HG03457 (cell line): Measurements from ENCODE around the gene PDGFB.
"Not testable (repeated sequence)": the region's sequence is repeated elsewhere in the genome, so short reads cannot be mapped to it uniquely, and the experiment has no call there.

Experiments used
- ATAC-seq: cut with Tn5 transposase; IDR thresholded peaks from one replicate; pipeline ENCODE4 v1.9.1; 2021; ENCODE audit warnings: moderate number of reproducible peaks; ENCODE audit not compliant: unreplicated experiment

Gene PDGFB

DNA sequence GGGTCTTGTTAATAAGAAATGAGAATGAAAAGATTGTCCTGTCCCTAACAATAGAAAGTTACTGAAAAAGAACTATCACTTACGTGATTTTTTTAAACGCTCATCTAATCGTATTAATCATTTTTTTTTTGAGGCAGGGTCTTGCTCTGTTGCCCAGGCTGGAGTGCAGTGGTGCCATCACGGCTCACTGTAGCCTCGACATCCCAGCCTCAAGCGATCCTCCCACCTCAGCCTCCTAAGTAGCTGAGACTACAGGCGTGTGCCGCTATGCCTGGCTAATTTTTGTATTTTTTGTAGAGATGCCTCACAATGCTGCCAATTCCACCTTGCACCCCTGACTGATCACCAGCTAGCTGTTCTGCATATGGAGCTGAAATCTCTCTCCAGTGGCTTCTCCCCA lies 15.7 kb downstream of the PDGFB start:
- ATAC-seq: no peak

DNA sequence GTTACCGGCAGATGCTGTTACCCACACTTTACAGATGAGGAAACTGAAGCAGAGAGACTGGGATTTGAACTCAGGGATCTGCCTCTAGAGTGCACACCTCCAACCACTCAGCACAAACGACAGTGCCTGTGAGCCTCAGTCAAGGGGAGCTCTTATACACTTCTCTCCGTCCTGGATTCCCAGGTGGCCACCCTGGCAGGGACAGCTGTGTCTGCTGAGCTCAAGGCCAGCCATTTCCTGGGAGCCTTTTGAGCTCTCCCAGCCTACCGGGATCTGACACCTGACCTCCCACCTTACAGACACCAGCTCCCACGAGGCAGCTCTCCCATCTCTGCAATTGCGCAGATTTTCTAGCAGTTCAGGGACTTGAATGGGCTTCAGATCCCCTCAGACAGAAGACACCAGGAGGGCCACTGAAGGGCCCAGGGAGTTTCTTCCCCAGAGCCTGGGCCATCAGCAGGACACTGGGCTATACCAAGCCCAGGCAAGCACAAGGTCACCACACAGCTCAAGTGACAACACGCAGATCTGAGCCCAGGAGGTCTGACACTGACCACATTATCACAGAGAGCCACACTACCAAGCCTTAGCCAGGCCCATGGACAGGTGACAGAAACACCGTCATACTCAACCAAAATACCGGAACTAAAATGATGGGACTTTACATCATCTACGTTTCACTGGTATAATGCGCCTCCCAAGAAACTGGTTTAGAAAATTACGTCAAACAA lies 17.1 kb downstream of the PDGFB start:
- no peak for ATAC-seq

DNA sequence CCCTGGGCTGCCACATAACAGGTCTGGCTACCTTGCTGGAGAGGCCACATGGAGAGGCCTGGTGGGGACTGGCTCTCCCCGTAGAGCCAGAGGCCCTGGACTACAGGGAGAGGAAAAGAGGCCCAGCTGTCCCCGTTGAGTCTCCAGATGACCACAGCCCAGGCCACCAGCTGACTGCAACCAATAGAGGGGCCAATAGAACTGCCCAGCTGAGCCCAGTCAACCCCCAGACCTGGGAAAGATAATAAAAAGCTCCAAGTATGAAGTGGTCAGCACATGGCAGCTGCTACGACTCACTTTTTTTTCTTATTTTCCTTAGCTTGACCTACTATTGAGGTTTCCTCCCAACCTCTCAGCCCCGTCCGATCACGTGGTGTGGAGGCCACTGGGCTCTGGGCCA lies 18.4 kb downstream of the PDGFB start:
- ATAC-seq: no peak

DNA sequence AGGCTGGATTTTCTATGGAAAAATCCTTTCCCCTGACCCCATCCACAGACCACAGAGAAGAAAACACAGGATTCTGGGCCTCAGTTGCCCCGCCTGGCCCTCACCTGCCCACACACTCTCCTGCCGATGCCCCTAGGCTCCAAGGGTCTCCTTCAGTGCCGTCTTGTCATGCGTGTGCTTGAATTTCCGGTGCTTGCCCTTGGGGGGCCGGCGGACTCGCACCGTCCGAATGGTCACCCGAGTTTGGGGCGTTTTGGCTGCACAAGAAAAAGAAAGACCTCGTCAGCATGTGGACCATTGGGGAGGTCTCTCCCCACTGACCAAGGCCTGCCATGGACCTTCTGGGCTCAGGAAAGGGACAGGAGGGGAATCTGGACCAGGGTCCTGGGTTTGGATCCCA lies 19.2 kb downstream of the PDGFB start:
- ATAC-seq: no peak

DNA sequence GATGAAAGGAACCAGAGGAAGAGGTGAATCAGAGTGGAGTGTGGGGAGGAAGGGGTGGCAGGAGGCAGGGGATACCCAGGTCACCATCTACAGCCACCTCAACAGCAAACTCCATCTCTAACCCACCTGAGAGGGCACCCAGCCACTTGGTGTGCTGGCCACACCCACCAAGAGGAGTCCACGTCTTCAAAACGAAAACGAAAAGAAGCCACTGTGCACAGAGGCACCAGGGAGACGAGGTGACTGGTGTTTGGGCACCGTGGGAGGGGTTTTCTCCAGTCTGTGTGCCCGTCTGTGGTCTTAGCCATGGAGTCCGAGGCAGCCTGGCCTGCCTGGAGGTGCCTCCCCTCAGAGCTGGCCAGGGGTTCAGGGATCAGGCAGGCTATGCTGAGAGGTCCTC lies 20.2 kb downstream of the PDGFB start:
- ATAC-seq: no peak

DNA sequence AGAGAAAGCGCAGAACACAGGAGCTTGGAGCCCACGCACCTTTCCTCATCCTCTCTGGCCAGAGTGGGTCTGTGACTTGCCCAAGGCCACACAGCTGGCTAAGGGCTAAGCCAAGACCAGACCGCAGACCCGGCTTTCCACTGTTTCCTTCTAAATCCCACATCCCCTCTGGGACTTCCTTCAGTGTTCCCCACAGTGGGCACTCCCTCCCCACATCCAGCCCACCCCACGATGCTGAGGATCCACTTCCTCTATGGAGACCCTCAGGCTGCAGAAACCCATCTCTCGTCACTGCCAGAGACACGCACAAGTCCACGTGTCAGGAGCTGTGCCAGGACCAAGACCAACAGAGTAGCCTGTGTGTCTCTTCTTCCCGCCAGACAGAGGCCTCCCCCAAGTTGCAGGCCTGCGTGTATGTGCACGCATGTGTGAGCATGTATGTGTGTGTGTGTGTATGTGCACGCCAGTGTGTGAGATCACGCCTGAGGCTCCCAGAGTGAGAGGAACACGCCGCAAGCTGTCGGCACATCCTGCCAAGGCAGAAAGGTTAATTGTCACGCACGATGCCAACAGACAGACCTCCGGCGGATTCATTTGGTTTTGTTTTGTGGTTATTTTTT lies 21.6 kb downstream of the PDGFB start:
- no peak for ATAC-seq

DNA sequence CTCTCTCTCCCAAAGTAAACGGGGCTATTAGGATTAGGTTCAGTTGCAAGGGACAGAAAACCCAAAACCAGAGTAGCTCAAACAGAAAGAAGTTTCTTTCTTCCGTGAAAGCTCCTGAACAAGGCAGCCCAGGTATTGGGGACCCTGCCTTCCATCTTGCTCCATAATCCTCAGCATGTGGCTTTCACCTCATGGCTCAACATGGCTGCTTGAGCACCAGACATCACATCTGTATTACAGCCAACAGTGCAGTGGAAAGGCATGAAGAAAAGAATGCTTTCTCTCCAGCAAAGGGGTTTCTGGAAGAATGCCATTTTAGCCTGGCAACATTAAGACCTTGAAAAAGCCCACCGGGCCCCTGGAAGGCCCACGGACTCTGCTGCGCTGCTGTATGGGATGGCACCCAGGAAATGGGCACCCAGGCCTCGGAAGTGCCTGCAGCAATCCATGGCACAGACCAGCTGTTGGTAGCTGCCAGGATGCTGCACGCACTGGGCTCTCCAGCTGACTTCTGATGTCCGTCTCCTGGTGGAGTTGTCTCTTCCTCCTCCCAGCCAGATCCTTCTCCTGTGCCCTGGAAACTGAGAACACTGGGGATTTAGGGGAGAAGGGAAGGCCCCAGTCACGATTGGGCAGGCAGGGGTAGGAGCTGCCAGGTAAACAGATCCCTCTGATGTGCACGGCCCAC lies 22.6 kb downstream of the PDGFB start:
- ATAC-seq: no peak

DNA sequence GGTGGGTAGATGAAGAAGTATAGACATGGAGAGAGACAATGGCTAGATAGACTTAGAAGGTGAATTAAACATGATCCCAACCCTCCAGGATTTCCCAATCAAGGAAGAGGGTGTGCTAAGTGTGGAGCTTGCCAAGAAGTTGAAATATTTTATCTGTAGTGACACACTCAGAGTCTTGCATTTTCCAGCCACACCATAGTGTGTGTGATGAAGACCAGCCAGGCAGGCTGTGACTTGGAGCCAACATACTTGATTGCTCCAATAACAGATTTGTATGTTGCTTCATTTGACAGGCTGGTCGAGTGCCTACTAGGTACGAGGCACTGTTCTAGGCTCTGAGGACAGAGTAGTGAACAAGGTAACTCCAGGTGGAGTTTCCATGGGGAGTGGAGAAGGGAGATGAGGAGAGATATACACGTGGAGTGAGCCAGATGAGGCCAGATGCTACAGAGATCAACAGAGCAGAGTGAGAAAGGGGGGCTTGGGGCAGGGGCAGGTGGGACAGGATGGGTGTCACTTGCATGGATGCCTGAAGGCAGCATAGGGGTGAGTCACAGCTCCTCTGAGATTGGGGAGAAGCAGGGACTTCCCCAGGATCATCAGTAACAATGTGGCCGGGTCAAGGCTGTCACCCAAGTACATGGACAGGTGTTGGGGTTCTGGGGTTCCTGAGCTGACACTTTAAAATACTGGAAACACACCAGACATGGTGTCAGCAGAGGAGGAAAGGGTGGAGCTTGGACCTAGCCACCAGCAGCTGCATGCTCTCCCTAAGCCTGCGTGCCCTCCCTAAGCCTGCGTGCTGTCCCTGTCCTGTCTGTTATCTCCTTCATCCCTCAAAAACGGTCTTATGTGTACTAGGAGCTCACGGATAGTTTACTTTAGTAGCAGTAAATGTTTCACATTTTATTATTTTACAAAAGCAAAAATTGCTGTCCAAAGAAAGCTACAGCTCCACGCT lies 23.6 kb downstream of the PDGFB start:
- ATAC-seq: no peak

DNA sequence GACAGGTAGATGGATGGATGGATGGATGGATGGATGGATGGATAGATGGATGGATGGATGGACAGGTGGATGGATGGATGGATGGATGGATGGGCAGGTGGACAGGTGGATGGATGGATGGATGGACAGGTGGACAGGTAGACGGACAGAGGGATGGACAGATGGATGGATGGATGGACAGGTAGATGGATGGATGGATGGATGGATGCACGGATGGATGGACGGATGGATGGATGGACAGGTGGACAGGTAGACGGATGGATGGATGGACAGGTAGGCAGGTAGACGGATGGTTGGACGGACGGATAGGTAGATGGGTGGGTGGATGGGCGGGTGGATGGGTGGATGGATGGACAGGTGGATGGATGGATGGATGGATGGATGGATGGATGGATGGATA lies 24.3 kb downstream of the PDGFB start:
- ATAC-seq: no peak

DNA sequence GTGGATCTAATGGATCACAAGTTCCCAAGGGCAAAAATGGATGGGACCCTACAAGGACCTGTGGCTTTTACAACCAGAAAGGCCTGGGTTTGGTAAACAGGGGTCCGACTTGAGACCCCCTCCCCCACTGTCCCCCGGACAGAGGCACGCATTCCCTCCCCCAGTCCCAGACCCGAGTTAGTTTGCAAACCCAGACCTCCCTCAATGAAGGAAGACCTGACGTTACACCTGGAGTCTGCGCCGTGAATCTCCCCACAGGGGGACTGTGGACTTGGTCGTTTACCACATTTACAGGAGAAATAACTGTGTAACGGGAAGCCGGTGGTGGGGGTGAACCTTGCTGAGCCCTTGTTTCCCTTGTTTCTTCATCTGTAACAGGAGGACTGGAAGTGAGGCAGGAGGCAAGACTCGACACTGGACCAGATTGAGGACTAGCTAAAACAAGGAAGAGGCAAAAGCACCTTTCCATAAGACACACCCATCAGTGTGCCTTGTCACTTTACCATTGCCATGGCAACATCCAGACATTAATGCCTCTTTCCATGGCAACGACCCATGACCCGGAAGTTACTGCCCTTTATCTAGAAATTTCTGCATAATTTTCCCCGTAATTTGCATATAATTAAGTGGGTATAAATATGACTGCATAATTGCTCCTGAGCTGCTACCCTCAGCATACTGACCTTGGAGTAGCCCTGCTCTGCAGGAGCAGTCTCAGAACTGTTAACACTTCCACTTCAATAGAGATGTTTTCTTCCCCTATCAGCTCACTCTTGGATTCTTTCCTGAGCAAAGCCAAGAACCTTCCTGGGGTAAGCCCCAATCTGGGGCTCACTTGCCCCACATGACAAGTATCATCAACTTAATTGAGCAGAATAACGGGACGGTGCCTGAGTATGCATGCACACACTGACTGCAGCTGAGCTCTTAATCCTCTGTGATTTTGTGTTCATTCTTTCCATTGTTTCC lies 25.4 kb downstream of the PDGFB start:
- no peak for ATAC-seq

DNA sequence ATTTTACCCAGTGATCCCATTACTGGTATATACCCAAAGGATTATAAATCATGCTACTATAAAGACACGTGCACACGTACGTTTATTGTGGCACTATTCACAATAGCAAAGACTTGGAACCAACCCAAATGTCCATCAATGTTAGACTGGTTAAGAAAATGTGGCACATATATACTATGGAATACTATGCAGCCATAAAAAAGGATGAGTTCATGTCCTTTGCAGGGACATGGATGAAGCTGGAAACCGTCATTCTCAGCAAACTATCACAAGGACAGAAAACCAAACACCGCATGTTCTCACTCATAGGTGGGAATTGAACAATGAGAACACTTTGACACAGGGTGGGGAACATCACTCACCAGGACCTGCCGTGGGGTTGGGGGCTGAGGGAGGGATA lies 26.4 kb downstream of the PDGFB start:
- not testable (repeated sequence) for ATAC-seq

DNA sequence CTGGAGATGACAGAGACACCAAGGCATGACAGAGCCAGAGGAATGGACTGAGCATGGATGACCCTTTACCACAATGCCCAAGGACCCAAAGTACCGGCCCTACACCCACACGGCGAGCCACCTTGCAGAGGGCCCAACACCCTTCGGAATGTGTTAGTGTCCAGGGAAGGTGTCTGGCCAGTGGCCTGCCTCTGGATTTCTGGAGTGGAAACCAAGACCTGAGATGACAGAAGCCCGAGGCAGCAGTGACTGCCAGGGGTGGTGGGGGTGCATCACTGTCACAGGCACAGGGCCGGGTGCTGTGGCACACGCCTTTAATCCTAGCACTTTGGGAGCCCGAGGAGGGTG lies 28.7 kb downstream of the PDGFB start:
- no peak for ATAC-seq

DNA sequence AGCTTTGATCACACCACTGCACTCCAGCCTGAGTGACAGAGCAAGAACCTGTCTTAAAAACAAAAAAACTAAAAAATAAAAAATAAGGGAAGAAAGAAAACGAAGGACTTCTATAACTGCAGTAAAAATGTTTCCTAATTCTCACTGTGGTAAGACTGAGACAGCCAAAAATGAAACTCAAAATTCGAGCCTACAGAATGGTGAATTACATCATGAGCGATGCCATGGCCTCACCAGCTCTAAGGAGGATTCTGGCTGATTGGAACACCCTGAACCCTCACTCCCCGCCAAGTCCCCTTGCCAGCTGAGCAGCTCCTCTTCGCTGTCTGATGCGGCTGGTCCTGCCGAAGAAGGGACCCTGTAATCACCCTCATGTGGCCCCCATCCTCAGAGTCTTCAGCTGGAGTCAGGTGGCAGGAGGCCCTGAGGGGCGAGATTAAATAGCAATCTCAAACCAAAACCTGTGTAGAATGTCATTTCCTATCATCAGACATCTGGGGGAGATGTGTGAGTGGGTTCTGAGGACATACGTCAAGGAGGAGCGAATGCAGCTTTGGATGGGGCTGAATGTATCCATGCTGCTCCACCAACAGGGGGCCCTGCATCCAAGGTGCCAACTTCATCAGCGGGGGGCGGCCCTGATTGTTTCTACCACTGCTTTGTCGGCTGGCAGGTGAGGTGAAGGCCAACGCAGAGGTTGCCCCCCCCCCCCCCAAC lies 29.2 kb downstream of the PDGFB start:
- ATAC-seq: no peak

DNA sequence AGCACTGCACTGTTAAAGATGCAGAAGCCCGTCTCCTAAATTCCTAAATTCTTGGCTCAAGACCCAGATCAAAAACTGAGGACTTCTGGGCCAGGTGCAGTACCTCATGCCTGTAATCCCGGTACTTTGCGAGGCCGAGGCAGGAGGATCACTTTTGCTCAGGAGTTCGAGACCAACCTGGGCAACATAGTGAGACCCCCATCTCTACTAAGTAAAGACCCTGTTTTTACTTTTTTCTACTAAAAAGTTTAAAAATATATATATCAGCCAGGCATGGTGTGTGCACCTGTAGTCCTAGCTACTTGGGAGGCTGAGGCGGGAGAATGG lies 29.7 kb downstream of the PDGFB start:
- ATAC-seq: no peak

DNA sequence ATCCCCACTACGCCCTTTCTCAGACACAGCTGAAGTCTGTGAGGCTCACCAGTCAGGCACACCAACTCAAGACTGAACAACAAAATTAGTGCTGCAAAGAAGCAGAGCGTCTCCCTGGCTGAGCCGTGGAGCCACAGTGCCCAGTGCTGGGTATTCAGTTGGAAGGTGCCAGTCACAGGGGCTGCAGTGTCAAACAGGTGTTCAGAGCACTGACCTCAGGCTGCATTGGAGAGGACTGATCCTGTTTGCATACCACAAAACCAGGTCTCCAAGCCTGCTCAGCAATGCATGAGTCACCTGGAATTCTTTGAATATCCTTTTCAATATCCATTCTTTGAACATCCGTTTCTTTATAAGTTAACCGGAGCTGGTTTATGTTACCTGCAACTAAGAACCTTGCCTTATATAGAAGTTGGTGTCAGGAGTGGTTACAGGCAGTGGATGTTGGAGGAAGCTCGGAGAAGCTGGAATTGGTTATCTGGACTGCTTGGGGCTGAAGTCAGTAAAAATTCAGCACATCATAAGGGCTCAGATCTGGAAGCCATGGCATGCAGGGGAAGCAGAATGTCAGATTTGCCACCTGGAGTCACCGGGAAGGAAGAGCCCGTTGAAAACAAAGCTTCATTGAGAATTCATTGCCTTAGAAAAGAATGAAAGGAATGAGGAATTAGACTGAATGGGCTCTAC lies 30.3 kb downstream of the PDGFB start:
- ATAC-seq: no peak

DNA sequence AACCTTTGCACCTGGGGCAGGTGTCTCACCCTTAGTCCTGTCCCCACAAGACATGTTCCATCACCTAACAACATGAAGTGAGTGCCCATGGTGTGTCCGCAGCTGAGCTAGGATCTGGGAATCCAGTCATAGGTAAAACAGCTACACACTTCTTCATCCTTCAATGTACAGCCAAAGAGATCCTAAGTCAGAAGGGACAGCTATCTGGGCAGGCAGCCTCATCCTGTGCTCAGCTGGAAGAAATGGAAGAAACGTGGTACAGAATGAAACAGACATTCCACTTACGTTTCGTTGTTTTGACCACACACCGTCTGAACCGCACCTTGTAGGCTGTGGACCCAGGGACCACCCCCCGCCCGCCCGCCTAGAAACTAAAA lies 30.8 kb downstream of the PDGFB start:
- no peak for ATAC-seq

DNA sequence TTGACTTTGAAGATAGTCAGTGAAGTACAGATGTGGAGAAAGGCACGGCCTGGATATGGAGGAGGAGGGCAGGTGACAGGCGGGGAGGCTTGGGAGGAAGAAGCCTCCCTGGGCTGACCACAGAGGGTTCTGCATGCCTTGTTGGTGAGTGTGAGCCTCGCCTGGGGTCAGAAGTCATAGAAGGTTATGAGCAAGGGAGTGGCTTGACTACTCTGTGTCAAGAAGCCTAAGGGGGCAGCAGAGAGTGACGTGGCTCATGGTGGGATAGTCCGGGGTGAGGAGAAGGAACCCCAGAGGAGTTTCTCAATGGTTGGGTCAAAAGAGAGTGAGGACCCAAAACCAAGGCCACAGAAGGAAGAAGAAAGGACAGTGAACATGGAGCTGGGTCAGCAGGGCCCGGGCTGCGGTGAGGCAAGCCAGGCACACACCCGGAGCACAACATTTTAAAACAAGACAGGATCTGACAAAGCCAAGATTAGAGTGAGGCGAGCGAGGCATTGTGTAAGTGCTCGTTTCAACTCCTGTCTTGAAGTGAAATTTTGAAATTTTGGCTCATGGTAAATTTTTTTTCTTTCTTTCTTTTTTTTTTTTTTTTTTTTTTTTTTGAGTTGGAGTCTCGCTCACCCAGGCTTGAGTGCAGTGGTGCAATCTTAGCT lies 31.9 kb downstream of the PDGFB start:
- ATAC-seq: no peak

DNA sequence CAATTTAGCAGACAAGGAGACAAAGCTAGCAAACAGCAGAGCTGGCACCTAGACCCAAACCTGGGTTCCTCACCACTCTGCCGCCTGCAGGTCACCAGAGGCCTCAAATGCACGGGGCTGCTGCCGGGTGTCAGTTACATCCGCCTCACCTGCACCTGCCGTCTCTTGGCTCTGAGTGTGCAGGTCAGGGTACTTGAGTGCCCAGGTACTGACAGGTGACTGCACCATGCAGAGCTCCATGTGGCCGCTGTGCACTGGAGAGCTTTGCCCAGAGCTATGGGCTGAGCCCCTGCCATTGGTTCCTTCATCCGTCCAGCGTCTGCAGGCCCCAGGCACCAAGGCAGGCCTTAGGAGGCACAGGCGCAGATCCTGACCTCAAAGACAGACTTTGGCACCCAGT lies 35.0 kb downstream of the PDGFB start:
- no peak for ATAC-seq
